ENCODE measurements around the gene DDX39A.
A peak's percentile ranks its signal among the peaks of the same experiment; 100 is the strongest.
"Not testable (repeated sequence)": the region's sequence is repeated elsewhere in the genome, so short reads cannot be mapped to it uniquely, and the experiment has no call there.

Gene DDX39A

GRCh38 chr19:14419106-14419813 is at the start of gene DDX39A:
DDX39A (minus strand) TSS chr19:14419341; CDS start chr19:14413220, 6,121 bp downstream.
- DNase-seq (ENCODE audit: low read depth), result peak; percentile 99

GRCh38 chr19:14467816-14468215 is 48.7 kb upstream of the DDX39A start:
- no peak for DNase-seq (ENCODE audit: low read depth)

GRCh38 chr19:14467391-14467790 is 48.2 kb upstream of the DDX39A start:
- DNase-seq (ENCODE audit: low read depth), result no peak

GRCh38 chr19:14463747-14464146 is 44.6 kb upstream of the DDX39A start:
- DNase-seq (ENCODE audit: low read depth), result no peak

GRCh38 chr19:14462401-14462800 is 43.3 kb upstream of the DDX39A start:
- not testable (repeated sequence) for DNase-seq (ENCODE audit: low read depth)

GRCh38 chr19:14460935-14461334 is 41.8 kb upstream of the DDX39A start:
- DNase-seq (ENCODE audit: low read depth), result no peak

GRCh38 chr19:14459703-14460102 is 40.6 kb upstream of the DDX39A start:
- DNase-seq (ENCODE audit: low read depth), result no peak

GRCh38 chr19:14452303-14452702 is 33.2 kb upstream of the DDX39A start:
- DNase-seq (ENCODE audit: low read depth), result not testable (repeated sequence)

GRCh38 chr19:14450876-14451275 is 31.7 kb upstream of the DDX39A start:
- DNase-seq (ENCODE audit: low read depth), result no peak

- no peak for DNase-seq (ENCODE audit: low read depth)
These were observed 31.2 kb upstream of the DDX39A start for GRCh38 chr19:14450168-14450874.

GRCh38 chr19:14449321-14449720 is 30.2 kb upstream of the DDX39A start:
- no peak for DNase-seq (ENCODE audit: low read depth)

GRCh38 chr19:14446336-14447036 is 27.3 kb upstream of the DDX39A start:
- no peak for DNase-seq (ENCODE audit: low read depth)

GRCh38 chr19:14443632-14444216 is 24.6 kb upstream of the DDX39A start:
- DNase-seq (ENCODE audit: low read depth), result no peak

GRCh38 chr19:14442891-14443631 is 23.9 kb upstream of the DDX39A start:
- no peak for DNase-seq (ENCODE audit: low read depth)

- no peak for DNase-seq (ENCODE audit: low read depth)
These were observed 22.1 kb upstream of the DDX39A start for GRCh38 chr19:14441041-14441938.

- no peak for DNase-seq (ENCODE audit: low read depth)
These were observed 20.9 kb upstream of the DDX39A start for GRCh38 chr19:14440049-14440448.

- DNase-seq (ENCODE audit: low read depth), result no peak
These were observed 19.9 kb upstream of the DDX39A start for GRCh38 chr19:14439014-14439413.

GRCh38 chr19:14437578-14438140 is 18.5 kb upstream of the DDX39A start:
- no peak for DNase-seq (ENCODE audit: low read depth)

GRCh38 chr19:14435320-14436050 is 16.3 kb upstream of the DDX39A start:
- DNase-seq (ENCODE audit: low read depth), result no peak

Measured in HS-5 (cell line).